ENCODE measurements around the gene PAPLN.
"Not testable (repeated sequence)": the region's sequence is repeated elsewhere in the genome, so short reads cannot be mapped to it uniquely, and the experiment has no call there.

PAPLN gene

GRCh38 chr14:73237219-73237785 lies at the start of gene PAPLN:
TSS of gene PAPLN (plus strand) at chr14:73237506. CDS start at chr14:73239779, 2,273 bp downstream.
- Histone ChIP-seq H3K4me1 (ENCODE audit: control insufficient read depth in 1 of 2, insufficient read depth in 1 of 2, low read depth in 1 of 2, low read length in 1 of 2) (peaks cover 12 to 24% of the 10 kb centered on the region in 2 experiments), H3K27ac (no peak within 1 kb of the TSS), H3K9me3 (no peaks in the 10 kb centered on the region), H3K27me3 (peaks cover 100% of the 10 kb centered on the region), H3K36me3 (no peaks in the 10 kb centered on the region), H3K4me3 (ENCODE audit: low read depth in 1 of 2, low read length in 1 of 2) (peak within 1 kb of the TSS in 1 of 2 experiments; percentile 36)
- TF ChIP-seq CTCF (IDR thresholded peaks at IDR 0.05) = no peak

GRCh38 chr14:73188501-73188911 lies 48.8 kb upstream of the PAPLN start:
- Histone ChIP-seq H3K4me1 (ENCODE audit: control insufficient read depth in 1 of 2, insufficient read depth in 1 of 2, low read depth in 1 of 2, low read length in 1 of 2) (no peaks in the 10 kb centered on the region), H3K27ac (no peak overlapping the region), H3K9me3 (no peaks in the 10 kb centered on the region), H3K36me3 (peaks cover 66% of the 10 kb centered on the region), H3K27me3 (no peaks in the 10 kb centered on the region), H3K4me3 (ENCODE audit: low read depth in 1 of 2, low read length in 1 of 2) (no peak overlapping the region)
- TF ChIP-seq CTCF (IDR thresholded peaks at IDR 0.05) = no peak

GRCh38 chr14:73189651-73190050 lies 47.7 kb upstream of the PAPLN start:
- H3K36me3 ChIP-seq = peaks cover 78% of the 10 kb centered on the region
- no peaks in the 10 kb centered on the region for H3K27me3 ChIP-seq
- H3K27ac ChIP-seq = peak overlapping the region; percentile 0
- TF ChIP-seq CTCF (IDR thresholded peaks at IDR 0.05) = no peak
- no peak overlapping the region for H3K4me3 ChIP-seq (ENCODE audit: low read depth in 1 of 2, low read length in 1 of 2)
- H3K4me1 ChIP-seq (ENCODE audit: control insufficient read depth in 1 of 2, insufficient read depth in 1 of 2, low read depth in 1 of 2, low read length in 1 of 2) = no peaks in the 10 kb centered on the region
- H3K9me3 ChIP-seq = no peaks in the 10 kb centered on the region

- TF ChIP-seq CTCF (IDR thresholded peaks at IDR 0.05) = no peak
These were observed 45.9 kb upstream of the PAPLN start for GRCh38 chr14:73191441-73191840.

GRCh38 chr14:73194306-73194705 lies 43.0 kb upstream of the PAPLN start:
- not testable (repeated sequence) for H3K27ac ChIP-seq; H3K4me3 ChIP-seq (ENCODE audit: low read depth in 1 of 2, low read length in 1 of 2); H3K4me1 ChIP-seq (ENCODE audit: control insufficient read depth in 1 of 2, insufficient read depth in 1 of 2, low read depth in 1 of 2, low read length in 1 of 2); H3K27me3 ChIP-seq; H3K9me3 ChIP-seq
- peaks cover 92% of the 10 kb centered on the region for H3K36me3 ChIP-seq

More at GRCh38 chr14:73191441-73191840, 45.9 kb upstream of the PAPLN start:
- Histone ChIP-seq H3K4me1 (ENCODE audit: control insufficient read depth in 1 of 2, insufficient read depth in 1 of 2, low read depth in 1 of 2, low read length in 1 of 2) (no peaks in the 10 kb centered on the region), H3K4me3 (ENCODE audit: low read depth in 1 of 2, low read length in 1 of 2) (no peak overlapping the region), H3K27me3 (no peaks in the 10 kb centered on the region), H3K27ac (no peak overlapping the region), H3K36me3 (peaks cover 83% of the 10 kb centered on the region), H3K9me3 (no peaks in the 10 kb centered on the region)

- Histone ChIP-seq H3K27ac (no peak overlapping the region), H3K9me3 (no peaks in the 10 kb centered on the region), H3K4me1 (ENCODE audit: control insufficient read depth in 1 of 2, insufficient read depth in 1 of 2, low read depth in 1 of 2, low read length in 1 of 2) (no peaks in the 10 kb centered on the region), H3K36me3 (peaks cover 95% of the 10 kb centered on the region), H3K4me3 (ENCODE audit: low read depth in 1 of 2, low read length in 1 of 2) (no peak overlapping the region), H3K27me3 (no peaks in the 10 kb centered on the region)
- TF ChIP-seq CTCF (IDR thresholded peaks at IDR 0.05) = no peak
These were observed 39.1 kb upstream of the PAPLN start for GRCh38 chr14:73198253-73198652.
